Loucy (cell line): Measurements from ENCODE around the gene UBE2Q1.

Source experiments
- H2AFZ ChIP-seq: fragments of 200-600 bp; sonication (generic); 2 replicates; pipeline ENCODE4 v1.6.0; 2016; ENCODE audit warnings: antibody characterized with exemption, mild to moderate bottlenecking, low read length, moderate library complexity
- H3F3A ChIP-seq: fragments of 200-600 bp; 2 replicates; pipeline ENCODE4 v1.6.0; 2016; ENCODE audit warnings: antibody characterized with exemption, low read depth, mild to moderate bottlenecking
- H3K27me3 ChIP-seq: fragments of 200-600 bp; sonication (generic); 2 replicates; pipeline ENCODE4 v1.6.1; 2014; ENCODE audit warnings: low read length, mild to moderate bottlenecking; ENCODE audit not compliant: insufficient read depth, poor library complexity, severe bottlenecking
- H3K36me3 ChIP-seq: fragments of 200-600 bp; sonication (generic); 2 replicates; pipeline ENCODE4 v1.6.1; 2016; ENCODE audit warnings: low read length; ENCODE audit not compliant: insufficient read depth
- H3K4me1 ChIP-seq: fragments of 200-600 bp; sonication (generic); 2 replicates; pipeline ENCODE4 v1.5.1; 2014; ENCODE audit warnings: low read length, mild to moderate bottlenecking; ENCODE audit not compliant: insufficient read depth, poor library complexity, severe bottlenecking
- H3K4me2 ChIP-seq: fragments of 200-600 bp; sonication (generic); 2 replicates; pipeline ENCODE4 v1.6.0; 2014; ENCODE audit warnings: antibody characterized with exemption, low read length, low read depth, mild to moderate bottlenecking; ENCODE audit not compliant: poor library complexity, severe bottlenecking
- H3K4me3 ChIP-seq: fragments of 200-600 bp; sonication (generic); 2 replicates; pipeline ENCODE4 v1.5.1; 2014; ENCODE audit warnings: low read length, mild to moderate bottlenecking, mixed read lengths; ENCODE audit not compliant: poor library complexity, severe bottlenecking
- H3K79me2 ChIP-seq: fragments of 200-600 bp; sonication (generic); 2 replicates; pipeline ENCODE4 v1.6.1; 2014; ENCODE audit warnings: low read length; ENCODE audit not compliant: insufficient read depth
- H3K9ac ChIP-seq: fragments of 200-600 bp; sonication (generic); 2 replicates; pipeline ENCODE4 v1.6.0; 2014; ENCODE audit warnings: mild to moderate bottlenecking, low read depth, low read length, moderate library complexity; ENCODE audit not compliant: poor library complexity, severe bottlenecking
- H3K9me2 ChIP-seq: fragments of 200-600 bp; sonication (generic); replicated peaks from 2 replicates; pipeline ENCODE4 v1.6.1; 2016; ENCODE audit warnings: low read depth, low read length, mixed read lengths
- H3K9me3 ChIP-seq: fragments of 200-600 bp; sonication (generic); 2 replicates; pipeline ENCODE4 v1.6.1; 2014; ENCODE audit warnings: mild to moderate bottlenecking, antibody characterized with exemption, low read length, low read depth; ENCODE audit not compliant: insufficient read depth
- H4K20me1 ChIP-seq: fragments of 200-600 bp; sonication (generic); 2 replicates; pipeline ENCODE4 v1.6.0; 2014; ENCODE audit warnings: antibody characterized with exemption, low read length, mild to moderate bottlenecking; ENCODE audit not compliant: insufficient read depth, poor library complexity, severe bottlenecking
- EZH2phosphoT487 ChIP-seq: fragments of 200-600 bp; IDR thresholded peaks from 2 replicates; pipeline ENCODE4 v1.6.1; 2018; ENCODE audit warnings: antibody characterized with exemption, mild to moderate bottlenecking, moderate library complexity, borderline replicate concordance
- TF ChIP-seq, protein P1 (sequence below): fragments of 200-600 bp; sonication (generic); conservative IDR thresholded peaks from 2 replicates; pipeline ENCODE4 v1.5.1; 2014; ENCODE audit warnings: mild to moderate bottlenecking, antibody characterized with exemption, low read length

Gene UBE2Q1

GRCh38 chr1:154558720-154559465 lies 431 bp upstream of the UBE2Q1 start:
- peaks cover 5% of the 10 kb centered on the region for H3K27me3 ChIP-seq
- no peaks in the 10 kb centered on the region for H3F3A ChIP-seq
- peak overlapping the region; percentile 84 for H2AFZ ChIP-seq
- peaks cover 44% of the 10 kb centered on the region for H3K79me2 ChIP-seq
- H3K4me1 ChIP-seq = peaks cover 36% of the 10 kb centered on the region
- TF ChIP-seq EZH2phosphoT487 = no peak
- TF ChIP-seq, protein P1, sequence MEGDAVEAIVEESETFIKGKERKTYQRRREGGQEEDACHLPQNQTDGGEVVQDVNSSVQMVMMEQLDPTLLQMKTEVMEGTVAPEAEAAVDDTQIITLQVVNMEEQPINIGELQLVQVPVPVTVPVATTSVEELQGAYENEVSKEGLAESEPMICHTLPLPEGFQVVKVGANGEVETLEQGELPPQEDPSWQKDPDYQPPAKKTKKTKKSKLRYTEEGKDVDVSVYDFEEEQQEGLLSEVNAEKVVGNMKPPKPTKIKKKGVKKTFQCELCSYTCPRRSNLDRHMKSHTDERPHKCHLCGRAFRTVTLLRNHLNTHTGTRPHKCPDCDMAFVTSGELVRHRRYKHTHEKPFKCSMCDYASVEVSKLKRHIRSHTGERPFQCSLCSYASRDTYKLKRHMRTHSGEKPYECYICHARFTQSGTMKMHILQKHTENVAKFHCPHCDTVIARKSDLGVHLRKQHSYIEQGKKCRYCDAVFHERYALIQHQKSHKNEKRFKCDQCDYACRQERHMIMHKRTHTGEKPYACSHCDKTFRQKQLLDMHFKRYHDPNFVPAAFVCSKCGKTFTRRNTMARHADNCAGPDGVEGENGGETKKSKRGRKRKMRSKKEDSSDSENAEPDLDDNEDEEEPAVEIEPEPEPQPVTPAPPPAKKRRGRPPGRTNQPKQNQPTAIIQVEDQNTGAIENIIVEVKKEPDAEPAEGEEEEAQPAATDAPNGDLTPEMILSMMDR = no peak
- no peaks in the 10 kb centered on the region for H3K9me2 ChIP-seq
- H3K4me2 ChIP-seq = peak overlapping the region; percentile 91
- H4K20me1 ChIP-seq = peaks cover 37% of the 10 kb centered on the region
- peaks cover 18% of the 10 kb centered on the region; the same call in 1 of the 2 replicates for H3K36me3 ChIP-seq
- H3K9ac ChIP-seq = peak overlapping the region; percentile 87
- H3K9me3 ChIP-seq = no peaks in the 10 kb centered on the region
- H3K4me3 ChIP-seq = peak overlapping the region; percentile 80

DNA sequence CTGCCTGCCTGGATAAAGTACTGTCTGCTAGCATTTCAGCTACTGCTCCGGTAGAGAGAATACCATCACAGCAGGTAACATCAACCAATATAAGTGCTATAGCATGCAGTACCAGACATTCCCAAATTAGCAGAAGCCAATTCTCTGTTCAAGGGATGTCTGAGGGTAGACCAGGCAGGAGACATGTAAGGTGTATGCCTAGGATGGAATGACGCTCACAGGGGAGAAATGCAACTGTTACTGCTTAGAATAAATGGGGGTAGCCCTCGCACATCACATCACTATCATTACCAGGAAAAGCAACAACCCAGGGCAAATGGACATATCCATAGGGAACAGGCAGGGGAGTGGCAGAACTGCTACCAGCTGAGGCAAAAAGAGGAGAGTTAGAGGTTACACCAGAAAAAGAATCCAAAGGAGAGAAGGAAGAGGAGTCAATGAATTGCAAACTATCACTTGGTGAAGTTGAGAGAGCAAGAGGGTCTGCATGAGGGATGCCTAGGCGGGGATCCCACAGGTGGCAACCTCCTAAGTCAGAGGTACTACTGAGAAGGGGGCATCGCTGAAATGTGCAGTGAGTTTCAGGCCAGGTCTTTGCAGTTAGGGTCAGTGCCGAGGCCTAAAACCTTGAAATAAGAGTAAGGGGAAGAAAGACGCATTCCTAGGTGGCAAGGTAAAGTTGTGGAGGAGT lies 1.1 kb downstream of the UBE2Q1 start:
- Histone ChIP-seq H3K9me3 (no peaks in the 10 kb centered on the region), H3K4me2 (peak overlapping the region; percentile 80), H3K27me3 (peaks cover 5% of the 10 kb centered on the region), H3F3A (no peaks in the 10 kb centered on the region), H3K36me3 (peaks cover 33% of the 10 kb centered on the region; the same call in 1 of the 2 replicates), H3K9ac (peak overlapping the region; percentile 98), H4K20me1 (peaks cover 41% of the 10 kb centered on the region), H3K79me2 (peaks cover 54% of the 10 kb centered on the region), H3K4me1 (peaks cover 39% of the 10 kb centered on the region), H3K9me2 (no peaks in the 10 kb centered on the region), H2AFZ (no peak overlapping the region), H3K4me3 (peak overlapping the region; percentile 98)
- TF ChIP-seq, protein P1 = no peak
- no peak for TF ChIP-seq EZH2phosphoT487

DNA sequence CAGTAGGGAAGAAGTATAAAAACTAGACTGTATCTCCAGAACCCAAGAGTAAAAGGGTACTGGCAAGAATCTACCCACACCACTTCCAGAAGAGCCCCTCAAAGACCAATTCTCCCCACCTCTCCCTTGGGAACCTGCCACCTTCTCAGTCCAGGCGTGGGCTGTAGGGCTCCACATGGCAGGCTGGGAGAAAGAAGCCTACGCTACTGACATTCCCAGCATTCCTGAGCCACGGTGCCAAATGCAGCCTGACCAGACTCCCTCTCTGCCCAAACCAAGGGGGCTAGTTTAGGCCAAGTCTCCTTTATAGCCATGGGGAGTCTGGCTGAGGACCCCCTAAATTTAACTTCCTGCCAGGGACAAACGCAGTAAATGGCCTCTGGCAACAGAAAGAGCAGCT lies 2.0 kb downstream of the UBE2Q1 start:
- H3K36me3 ChIP-seq = peaks cover 42% of the 10 kb centered on the region; the same call in 1 of the 2 replicates
- peak overlapping the region; percentile 98 for H3K4me3 ChIP-seq
- H3K9me2 ChIP-seq = no peaks in the 10 kb centered on the region
- H3K27me3 ChIP-seq = peaks cover 5% of the 10 kb centered on the region
- H3K9ac ChIP-seq = peak overlapping the region; percentile 98
- no peaks in the 10 kb centered on the region for H3F3A ChIP-seq
- H3K9me3 ChIP-seq = no peaks in the 10 kb centered on the region
- H4K20me1 ChIP-seq = peaks cover 44% of the 10 kb centered on the region
- TF ChIP-seq, protein P1 = no peak
- TF ChIP-seq EZH2phosphoT487 = no peak
- peaks cover 54% of the 10 kb centered on the region for H3K79me2 ChIP-seq
- peak overlapping the region; percentile 80 for H3K4me2 ChIP-seq
- no peak overlapping the region for H2AFZ ChIP-seq
- peaks cover 39% of the 10 kb centered on the region for H3K4me1 ChIP-seq
